HCT116 (cell line): Measurements from ENCODE around the gene GOLGA6L2. TPM values are rescaled to one million over a fixed set of nuclear protein-coding genes. Genes with fewer than 3 reads are reported as not detected.

Source experiments
- ATAC-seq: fragments of 200-7000 bp; cut with Tn5 transposase; 2 replicates; pipeline ENCODE4 v1.9.1; 2020; ENCODE audit warnings: mild to moderate bottlenecking, moderate library complexity
- Bru-seq: library from RNA; stranded (reverse); fragments of 400-500 nt; gene quantifications from one replicate; lab custom pipeline; 2021; lab: Mats Ljungman, UMichigan
- BruChase-seq, 2 experiments: library from RNA; stranded (reverse); fragments of 400-500 nt; gene quantifications; one replicate each; lab custom pipeline; 2021; lab: Mats Ljungman, UMichigan
- BruUV-seq: library from RNA; stranded (reverse); fragments of 400-500 nt; replicated peaks from 2 replicates; lab custom pipeline; 2021; lab: Mats Ljungman, UMichigan
- CTCF ChIA-PET: fragments of 300-600 bp; sonication (Branson Sonifier 250); formaldehyde crosslinking; loops from one replicate; lab custom pipeline; 2021; ENCODE audit warnings: antibody characterized with exemption; lab: Charles Lee
- POLR2A ChIA-PET: fragments of 300-600, 350-600 bp; sonication (Branson Sonifier 250); formaldehyde crosslinking; loops from one replicate; lab custom pipeline; 2021; ENCODE audit warnings: antibody characterized with exemption; lab: Charles Lee
- RAD21 ChIA-PET, 2 experiments: fragments of 300-600 bp; sonication (Branson Sonifier 250); formaldehyde crosslinking; loops; one replicate each; lab custom pipeline; 2023; ENCODE audit warnings: low total read pairs in 2 of 2; ENCODE audit not compliant: uncharacterized antibody in 2 of 2, unreplicated experiment in 2 of 2, low non-redundant PET in 1 of 2; lab: Charles Lee
- DNase-seq: peaks from one replicate; pipeline ENCODE4 v3.0.0-alpha.2; 2010; ENCODE audit warnings: low read depth, low spot score
- H2AFZ ChIP-seq: fragments of 200-600 bp; shearing (Covaris generic), sonication (generic); 2 replicates; pipeline ENCODE4 v1.6.1; 2017; ENCODE audit warnings: low read depth, mixed run types, mixed read lengths, antibody characterized with exemption, low read length; ENCODE audit not compliant: poor library complexity, severe bottlenecking
- H3K27ac ChIP-seq: 2 replicates; pipeline ENCODE4 v1.5.1; 2012; ENCODE audit warnings: low read depth, low read length
- H3K27me3 ChIP-seq: fragments of 200-600 bp; sonication (generic); 2 replicates; pipeline ENCODE4 v1.6.1; 2016; ENCODE audit warnings: mixed run types, low read length, mixed read lengths; ENCODE audit not compliant: insufficient read depth
- H3K36me3 ChIP-seq, 2 experiments: fragments of 200-500 bp in 1 of 2; fragments of 200-600 bp in 1 of 2; sonication (Bioruptor generic) in 1 of 2; sonication (generic) in 1 of 2; 2 replicates each; pipeline versions ENCODE4 v1.5.1 to v1.6.1; 2014 to 2016; ENCODE audit warnings: low read length in 2 of 2, inconsistent platforms in 1 of 2, mixed read lengths in 1 of 2, mixed run types in 1 of 2; ENCODE audit not compliant: insufficient read depth in 2 of 2, control insufficient read depth in 1 of 2
- H3K4me1 ChIP-seq, 2 experiments: fragments of 200-600 bp in 1 of 2; sonication (generic) in 1 of 2; 2 replicates each; pipeline versions ENCODE4 v1.5.1 to v1.6.1; 2012 to 2017; ENCODE audit warnings: low read length in 2 of 2, inconsistent platforms in 1 of 2, mild to moderate bottlenecking in 1 of 2, mixed read lengths in 1 of 2, mixed run types in 1 of 2, moderate library complexity in 1 of 2; ENCODE audit not compliant: insufficient read depth in 2 of 2, control insufficient read depth in 1 of 2
- H3K4me2 ChIP-seq: fragments of 200-600 bp; sonication (generic); 2 replicates; pipeline ENCODE4 v1.6.1; 2017; ENCODE audit warnings: mixed run types, low read length, mixed read lengths
- H3K4me3 ChIP-seq, 2 experiments: fragments of 200-600 bp in 1 of 2; sonication (generic) in 1 of 2; replicated peaks in 1 of 2; 2 replicates each; pipeline ENCODE4 v1.5.1; 2011 to 2016; ENCODE audit warnings: low read length in 2 of 2, control low read depth in 1 of 2, low read depth in 1 of 2, mild to moderate bottlenecking in 1 of 2, mixed read lengths in 1 of 2, mixed run types in 1 of 2
- H3K79me2 ChIP-seq: fragments of 200-600 bp; sonication (generic); 2 replicates; pipeline ENCODE4 v1.6.1; 2017; ENCODE audit warnings: mild to moderate bottlenecking, mixed run types, low read length, moderate library complexity, mixed read lengths; ENCODE audit not compliant: insufficient read depth
- H3K9ac ChIP-seq: fragments of 200-600 bp; sonication (generic); 2 replicates; pipeline ENCODE4 v1.6.1; 2016; ENCODE audit warnings: low read length, mixed read lengths
- H3K9me2 ChIP-seq: fragments of 200-600 bp; sonication (generic), shearing (Covaris generic); 2 replicates; pipeline ENCODE4 v1.6.1; 2017; ENCODE audit warnings: mixed run types, mild to moderate bottlenecking, moderate library complexity; ENCODE audit not compliant: insufficient read depth
- H3K9me3 ChIP-seq, 2 experiments: fragments of 200-500 bp in 1 of 2; fragments of 200-600 bp in 1 of 2; sonication (Bioruptor generic) in 1 of 2; sonication (generic) in 1 of 2; 2 replicates each; pipeline ENCODE4 v1.6.1; 2014 to 2017; ENCODE audit warnings: low read length in 2 of 2, mixed read lengths in 2 of 2, inconsistent platforms in 1 of 2, low read depth in 1 of 2, mild to moderate bottlenecking in 1 of 2, mixed run types in 1 of 2, moderate library complexity in 1 of 2; ENCODE audit not compliant: control insufficient read depth in 1 of 2, insufficient read depth in 1 of 2
- H4K20me1 ChIP-seq: fragments of 200-600 bp; sonication (generic), shearing (Covaris generic); 2 replicates; pipeline ENCODE4 v1.6.1; 2017; ENCODE audit warnings: mixed run types, mild to moderate bottlenecking, moderate library complexity; ENCODE audit not compliant: insufficient read depth
- ATF3 ChIP-seq: IDR thresholded peaks from 2 replicates; pipeline ENCODE4 v1.6.1; 2012
- CTCF ChIP-seq, 3 experiments: fragments of 200-600 bp in 1 of 3; sonication (generic) in 1 of 3; IDR thresholded peaks in 2 of 3; conservative IDR thresholded peaks in 1 of 3; 2 replicates each; pipeline ENCODE4 v1.5.1; 2012 to 2017; ENCODE audit warnings: low read depth in 2 of 3, low read length in 2 of 3, antibody characterized with exemption in 1 of 3, borderline replicate concordance in 1 of 3, control low read depth in 1 of 3, mild to moderate bottlenecking in 1 of 3, mixed read lengths in 1 of 3, mixed run types in 1 of 3, moderate library complexity in 1 of 3; ENCODE audit not compliant: insufficient read depth in 1 of 3
- ELF1 ChIP-seq: IDR thresholded peaks from 2 replicates; pipeline ENCODE4 v1.6.1; 2012; ENCODE audit warnings: low read depth, borderline replicate concordance
- EZH2phosphoT487 ChIP-seq: fragments of 200-600 bp; IDR thresholded peaks from 2 replicates; pipeline ENCODE4 v1.6.1; 2018; ENCODE audit warnings: antibody characterized with exemption, borderline replicate concordance
- POLR2A ChIP-seq: IDR thresholded peaks from 2 replicates; pipeline ENCODE4 v1.7.0; 2011; ENCODE audit warnings: borderline replicate concordance; ENCODE audit not compliant: insufficient read depth, insufficient read length; ENCODE audit errors: extremely low read depth
- RAD21 ChIP-seq: IDR thresholded peaks from 2 replicates; pipeline ENCODE4 v1.6.1; 2012; ENCODE audit warnings: low read depth, mild to moderate bottlenecking
- SP1 ChIP-seq: IDR thresholded peaks from 2 replicates; pipeline ENCODE4 v1.6.1; 2012; ENCODE audit warnings: low read depth
- TCF7L2 ChIP-seq: IDR thresholded peaks from 2 replicates; pipeline ENCODE4 v1.7.0; 2011; ENCODE audit warnings: borderline replicate concordance, inconsistent platforms; ENCODE audit not compliant: insufficient read depth, insufficient read length; ENCODE audit errors: extremely low read depth
- YY1 ChIP-seq: IDR thresholded peaks from 2 replicates; pipeline ENCODE4 v1.6.1; 2011; ENCODE audit warnings: low read length, low read depth, moderate library complexity, mild to moderate bottlenecking; ENCODE audit not compliant: insufficient replicate concordance; ENCODE audit errors: extremely low read depth
- intact Hi-C: fragments of 100-400 bp; cut with micrococcal nuclease; formaldehyde crosslinking; loops from 2 replicates; pipeline ENCODE4 v1.10.0; 2022
- long read RNA-seq: library from polyadenylated mRNA; unstranded; transcript quantifications from one replicate; pipeline ENCODE4 v2.0.0, GENCODE V29; 2021; ENCODE audit not compliant: unreplicated experiment
- polyA plus RNA-seq: library from polyadenylated mRNA; unstranded; fragments of >200 nt; gene quantifications from 2 replicates; pipeline ENCODE4 v1.2.1, GENCODE V29; 2012; ENCODE audit warnings: missing spikeins
- total RNA-seq: library from RNA; stranded (reverse); gene quantifications from one replicate; pipeline ENCODE4 v1.2.1, GENCODE V29; 2021; ENCODE audit not compliant: unreplicated experiment

GOLGA6L2 gene
- total RNA-seq, result not detected
- polyA plus RNA-seq, result 0.02 and 0.05 TPM in 2 replicates
- Bru-seq, nascent RNA, result percentile 8 among the genes with signal in this experiment
- not detected for BruChase-seq, experiment 1, labeled RNA remaining after a 6-hour chase
- BruChase-seq, experiment 2, labeled RNA remaining after a 2-hour chase, result not detected
- long read RNA-seq, result 0 reads

- no TSS peak for BruUV-seq
- DNase-seq (peak; percentile 77), ATAC-seq (peak; percentile 81)
- Histone ChIP-seq H3K36me3 (no peaks in the 10 kb centered on the region), H3K4me2 (peak within 1 kb of the TSS; percentile 29; the same call in 1 of the 2 replicates), H3K27me3 (peaks cover 10% of the 10 kb centered on the region; the same call in 1 of the 2 replicates), H3K4me3 (no peak within 1 kb of the TSS), H3K4me1 (no peaks in the 10 kb centered on the region; a peak in 1 of 4 replicates), H2AFZ (no peak within 1 kb of the TSS), H4K20me1 (no peaks in the 10 kb centered on the region), H3K27ac (no peak within 1 kb of the TSS), H3K9me2 (no peaks in the 10 kb centered on the region), H3K79me2 (no peaks in the 10 kb centered on the region), H3K9me3 (no peaks in the 10 kb centered on the region), H3K9ac (no peak within 1 kb of the TSS)
- RAD21 ChIA-PET, result no interaction called here
- intact Hi-C loops, result no loop called here
- POLR2A ChIA-PET, result no interaction called here
- TF ChIP-seq YY1 (no peak), TCF7L2 (peak; percentile 87)
- CTCF ChIA-PET, result no interaction called here
Measured at GRCh38 chr15:23447107-23447500, at the start of gene GOLGA6L2. TSS of gene GOLGA6L2 (minus strand) at chr15:23447243. CDS start at chr15:23447181, 62 bp downstream.

GRCh38 chr15:23484870-23485269 lies 37.8 kb upstream of the GOLGA6L2 start:
- no peak overlapping the region for H3K9ac ChIP-seq
- no peak overlapping the region for H3K4me3 ChIP-seq
- no peak overlapping the region for H3K4me2 ChIP-seq
- H4K20me1 ChIP-seq, result no peaks in the 10 kb centered on the region
- H3K9me2 ChIP-seq, result no peaks in the 10 kb centered on the region
- TF ChIP-seq TCF7L2 (no peak), SP1 (no peak), EZH2phosphoT487 (no peak), ATF3 (no peak), YY1 (no peak), RAD21 (no peak), CTCF (IDR thresholded peaks at IDR 0.05 in 2 of 3, conservative IDR thresholded peaks at IDR 0.05 in 1 of 3; ENCODE audit: borderline replicate concordance in 1 of 3, insufficient read depth in 1 of 3, low read depth in 2 of 3, low read length in 2 of 3) (no peak), ELF1 (no peak), POLR2A (no peak)
- TF ChIP-seq, all 23 proteins: peak for 0
- H3K9me3 ChIP-seq, result no peaks in the 10 kb centered on the region
- BruUV-seq, result no TSS peak
- intact Hi-C loops, result loop anchor here (5.0 kb wide), 1 partner anchor 48 kb away; no protein-coding TSS in a partner anchor
- no peak overlapping the region for H3K27ac ChIP-seq
- no peaks in the 10 kb centered on the region for H3K79me2 ChIP-seq
- peaks cover 46% of the 10 kb centered on the region for H3K27me3 ChIP-seq
- DNase-seq (no peak), ATAC-seq (no peak)
- no peak overlapping the region for H2AFZ ChIP-seq
- ChIA-PET RAD21 (no interaction called here), POLR2A (no interaction called here), CTCF (interaction anchor here (1.6 kb wide), 1 partner anchor 13 kb away, joined by 5 read pairs; no protein-coding TSS in a partner anchor)
- H3K4me1 ChIP-seq, result no peaks in the 10 kb centered on the region
- no peaks in the 10 kb centered on the region for H3K36me3 ChIP-seq
